Chondrocyte (in vitro differentiated cells): Measurements from ENCODE around the gene MPP3. TPM values are rescaled to one million over a fixed set of nuclear protein-coding genes. Genes with fewer than 3 reads are reported as not detected.
"Not testable (repeated sequence)": the region's sequence is repeated elsewhere in the genome, so short reads cannot be mapped to it uniquely, and the experiment has no call there.

Experiments used
- DNase-seq: peaks from one replicate; pipeline ENCODE4 v3.0.0; 2021; ENCODE audit warnings: mixed read lengths, low spot score
- H3K27ac Mint-ChIP-seq: one replicate; pipeline ENCODE4 v1.8.0; 2021; ENCODE audit warnings: mild to moderate bottlenecking, moderate library complexity, mixed read lengths; ENCODE audit not compliant: unreplicated experiment
- H3K27me3 Mint-ChIP-seq: 2 replicates; pipeline ENCODE4 v1.8.0; 2021; ENCODE audit warnings: low read depth, mixed read lengths
- H3K36me3 Mint-ChIP-seq: 2 replicates; pipeline ENCODE4 v1.8.0; 2021; ENCODE audit warnings: low read depth, mixed read lengths
- H3K4me1 Mint-ChIP-seq: 2 replicates; pipeline ENCODE4 v1.8.0; 2021; ENCODE audit warnings: low read depth, mild to moderate bottlenecking, mixed read lengths
- H3K4me3 Mint-ChIP-seq: one replicate; pipeline ENCODE4 v1.8.0; 2021; ENCODE audit warnings: mild to moderate bottlenecking, moderate library complexity, mixed read lengths; ENCODE audit not compliant: unreplicated experiment
- H3K9me3 Mint-ChIP-seq: 2 replicates; pipeline ENCODE4 v1.8.0; 2021; ENCODE audit warnings: low read depth, mixed read lengths
- total RNA-seq: library from RNA; stranded (reverse); gene quantifications from 3 replicates; pipeline ENCODE4 v1.2.1, GENCODE V29; 2021
- TF ChIP-seq, protein P1 (sequence below): fragments of 200-600 bp; sonication (generic); IDR thresholded peaks from 2 replicates; pipeline ENCODE4 v1.5.0; 2021; ENCODE audit warnings: antibody characterized with exemption, mild to moderate bottlenecking, moderate library complexity

Gene MPP3
- total RNA-seq, 1 donor from 2014 or later: 14.4 TPM

DNA sequence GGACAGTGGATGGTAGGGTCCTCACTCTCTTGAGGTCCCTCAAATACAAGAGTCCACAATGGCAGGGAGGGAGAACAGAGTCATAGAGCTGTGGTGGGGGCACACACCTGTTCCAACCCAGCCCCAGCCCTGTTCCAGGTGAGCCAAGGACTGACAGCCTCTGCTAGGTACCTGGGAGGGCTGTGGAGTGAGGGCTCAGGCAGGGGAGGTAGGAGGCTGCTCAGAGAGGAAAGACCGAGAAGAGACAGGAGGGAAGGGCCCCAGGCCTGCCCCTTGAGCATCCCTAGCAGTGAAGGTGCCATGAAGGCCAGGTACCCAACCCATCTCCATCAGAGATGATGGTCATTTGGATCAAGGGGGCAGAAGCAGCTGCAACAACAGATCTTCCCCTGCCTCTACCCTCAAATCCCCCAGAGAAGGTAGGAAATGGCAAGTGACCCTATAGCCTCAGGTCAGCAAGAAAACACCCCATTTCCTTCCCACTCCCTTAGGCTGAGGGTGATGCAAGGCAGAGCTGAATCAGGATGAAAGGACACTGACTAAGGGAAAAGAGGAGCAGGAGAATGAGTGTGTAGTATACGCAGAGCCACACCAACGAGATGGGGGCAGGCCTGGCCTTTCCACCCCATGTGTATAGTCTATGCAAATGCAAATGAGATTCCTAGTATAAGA lies 42.7 kb upstream of the MPP3 start:
- Mint-ChIP-seq H3K9me3 (no peaks in the 10 kb centered on the region), H3K4me1 (peaks cover 3% of the 10 kb centered on the region), H3K4me3 (no peak overlapping the region), H3K36me3 (no peaks in the 10 kb centered on the region), H3K27ac (no peak overlapping the region), H3K27me3 (peaks cover 8% of the 10 kb centered on the region)
- TF ChIP-seq, protein P1, sequence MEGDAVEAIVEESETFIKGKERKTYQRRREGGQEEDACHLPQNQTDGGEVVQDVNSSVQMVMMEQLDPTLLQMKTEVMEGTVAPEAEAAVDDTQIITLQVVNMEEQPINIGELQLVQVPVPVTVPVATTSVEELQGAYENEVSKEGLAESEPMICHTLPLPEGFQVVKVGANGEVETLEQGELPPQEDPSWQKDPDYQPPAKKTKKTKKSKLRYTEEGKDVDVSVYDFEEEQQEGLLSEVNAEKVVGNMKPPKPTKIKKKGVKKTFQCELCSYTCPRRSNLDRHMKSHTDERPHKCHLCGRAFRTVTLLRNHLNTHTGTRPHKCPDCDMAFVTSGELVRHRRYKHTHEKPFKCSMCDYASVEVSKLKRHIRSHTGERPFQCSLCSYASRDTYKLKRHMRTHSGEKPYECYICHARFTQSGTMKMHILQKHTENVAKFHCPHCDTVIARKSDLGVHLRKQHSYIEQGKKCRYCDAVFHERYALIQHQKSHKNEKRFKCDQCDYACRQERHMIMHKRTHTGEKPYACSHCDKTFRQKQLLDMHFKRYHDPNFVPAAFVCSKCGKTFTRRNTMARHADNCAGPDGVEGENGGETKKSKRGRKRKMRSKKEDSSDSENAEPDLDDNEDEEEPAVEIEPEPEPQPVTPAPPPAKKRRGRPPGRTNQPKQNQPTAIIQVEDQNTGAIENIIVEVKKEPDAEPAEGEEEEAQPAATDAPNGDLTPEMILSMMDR: no peak
- no peak for DNase-seq

DNA sequence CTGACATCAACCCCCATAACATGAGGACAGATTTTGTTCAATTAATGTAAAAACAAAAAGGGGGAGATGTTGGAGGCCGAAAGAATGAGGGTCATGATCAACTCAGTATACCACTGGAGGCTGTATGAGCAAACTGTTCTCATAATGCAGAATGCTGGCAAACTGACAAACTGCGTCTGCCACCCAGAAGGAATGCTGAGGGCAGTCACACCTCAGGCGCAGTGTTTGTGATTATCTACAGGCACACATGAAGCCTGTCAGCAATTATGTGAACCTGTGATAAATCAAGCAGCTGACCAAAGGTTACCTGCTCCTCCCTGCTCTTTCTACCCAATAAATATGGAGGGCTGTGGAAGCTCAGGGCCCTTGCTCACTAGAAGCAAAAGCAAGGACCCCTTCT lies 41.3 kb upstream of the MPP3 start:
- H3K4me3 Mint-ChIP-seq: no peak overlapping the region
- H3K36me3 Mint-ChIP-seq: no peaks in the 10 kb centered on the region
- peaks cover 14% of the 10 kb centered on the region for H3K27me3 Mint-ChIP-seq
- peaks cover 3% of the 10 kb centered on the region for H3K4me1 Mint-ChIP-seq
- H3K9me3 Mint-ChIP-seq: no peaks in the 10 kb centered on the region
- TF ChIP-seq, protein P1: no peak
- DNase-seq: no peak
- no peak overlapping the region for H3K27ac Mint-ChIP-seq

DNA sequence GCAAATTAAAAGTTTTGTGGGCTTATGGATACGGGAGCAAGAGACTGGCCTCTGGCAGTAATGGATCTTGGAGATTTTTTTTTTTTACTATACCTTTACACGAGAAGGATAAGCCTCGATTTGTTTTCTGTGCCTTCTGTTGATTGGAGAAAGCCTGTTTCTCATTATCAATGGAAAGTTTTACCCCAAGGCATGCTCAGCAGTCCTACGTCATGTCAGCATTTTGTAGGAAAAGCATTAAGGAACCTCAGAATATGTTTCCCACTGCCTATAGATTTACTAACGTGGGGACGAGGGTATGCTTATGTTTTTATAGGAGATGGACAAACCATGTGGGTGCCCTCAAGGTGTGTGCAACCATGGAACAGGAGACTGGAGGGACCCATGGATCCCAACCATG lies 40.9 kb upstream of the MPP3 start:
- peaks cover 14% of the 10 kb centered on the region for H3K27me3 Mint-ChIP-seq
- H3K9me3 Mint-ChIP-seq: no peaks in the 10 kb centered on the region
- no peak for DNase-seq
- no peak overlapping the region for H3K27ac Mint-ChIP-seq
- TF ChIP-seq, protein P1: no peak
- peaks cover 2% of the 10 kb centered on the region for H3K4me1 Mint-ChIP-seq
- no peak overlapping the region for H3K4me3 Mint-ChIP-seq
- H3K36me3 Mint-ChIP-seq: no peaks in the 10 kb centered on the region

DNA sequence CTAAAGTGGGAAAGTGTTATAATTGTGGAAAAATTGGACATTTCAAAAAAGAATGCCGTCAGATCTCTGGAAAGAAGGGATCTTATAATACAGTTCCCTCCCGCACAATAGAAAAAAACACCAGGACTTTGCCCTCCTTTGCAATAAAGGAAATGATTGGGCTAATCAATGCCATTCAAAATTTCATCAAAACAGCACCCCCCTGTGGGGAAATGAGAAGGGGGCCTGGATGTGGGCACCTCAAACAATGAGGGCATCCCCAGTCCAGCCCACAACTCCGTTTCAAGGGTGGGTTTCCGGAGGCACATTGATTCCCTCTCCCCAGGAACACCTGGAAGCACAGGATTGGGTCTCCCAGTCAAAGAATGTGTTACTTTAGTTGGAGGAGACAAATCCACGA lies 40.1 kb upstream of the MPP3 start:
- Mint-ChIP-seq H3K27me3 (peaks cover 17% of the 10 kb centered on the region), H3K4me1 (no peaks in the 10 kb centered on the region), H3K27ac (no peak overlapping the region), H3K36me3 (no peaks in the 10 kb centered on the region), H3K4me3 (no peak overlapping the region), H3K9me3 (peaks cover 2% of the 10 kb centered on the region)
- TF ChIP-seq, protein P1: peak; percentile 26
- DNase-seq: no peak

DNA sequence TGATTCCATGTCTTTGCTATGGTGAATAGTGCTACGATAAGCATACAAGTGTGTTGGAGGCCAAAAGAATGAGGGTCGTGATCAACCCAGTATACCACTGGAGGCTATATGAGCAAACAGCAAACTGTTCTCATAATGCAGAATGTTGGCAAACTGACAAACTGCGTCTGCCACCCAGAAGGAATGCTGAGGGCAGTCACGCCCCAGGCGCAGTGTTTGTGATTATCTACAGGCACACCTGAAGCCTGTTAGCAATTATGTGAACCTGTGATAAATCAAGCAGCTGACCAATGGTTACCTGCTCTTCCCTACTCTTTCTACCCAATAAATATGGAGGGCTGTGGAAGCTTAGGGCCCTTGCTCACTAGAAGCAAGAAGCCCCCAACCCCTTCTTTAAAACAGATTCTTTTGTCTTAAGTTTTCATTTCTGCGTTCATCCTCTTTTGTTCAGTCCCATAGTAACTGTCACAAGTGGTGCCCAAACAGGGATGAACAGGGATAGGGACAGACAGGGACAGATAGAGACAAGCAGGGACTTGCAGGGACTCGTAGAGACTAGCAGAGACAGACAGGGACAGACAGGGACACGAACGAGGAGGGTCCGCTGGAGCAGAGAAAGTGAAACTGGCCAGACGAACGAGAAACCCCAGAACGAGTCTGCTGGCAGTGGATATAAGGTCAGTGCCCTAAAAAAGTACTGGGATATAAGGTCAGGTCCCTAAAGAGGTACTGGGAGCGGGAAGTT lies 39.2 kb upstream of the MPP3 start:
- Mint-ChIP-seq H3K27ac (no peak overlapping the region), H3K9me3 (peaks cover 2% of the 10 kb centered on the region), H3K4me3 (no peak overlapping the region), H3K4me1 (no peaks in the 10 kb centered on the region), H3K36me3 (no peaks in the 10 kb centered on the region), H3K27me3 (peaks cover 25% of the 10 kb centered on the region)
- DNase-seq: no peak
- TF ChIP-seq, protein P1: no peak

DNA sequence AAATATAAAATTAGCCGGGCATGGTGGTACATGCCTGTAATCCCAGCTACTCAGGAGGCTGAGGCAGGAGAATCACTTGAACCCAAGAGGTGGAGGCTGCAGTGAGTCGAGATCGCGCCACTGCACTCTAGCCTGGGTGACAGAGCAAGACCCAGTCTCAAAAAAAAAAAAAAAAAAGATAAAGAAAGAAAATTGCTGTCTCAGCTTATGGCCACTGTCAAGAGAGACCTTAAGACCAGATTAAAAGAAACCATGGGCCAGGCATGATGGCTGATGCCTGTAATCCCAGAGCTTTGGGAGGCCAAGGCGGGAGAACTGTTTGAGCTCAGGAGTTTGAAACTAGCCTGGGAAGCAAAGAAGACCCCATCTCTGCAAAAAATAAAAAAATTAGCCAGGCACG lies 36.1 kb upstream of the MPP3 start:
- not testable (repeated sequence) for H3K4me1 Mint-ChIP-seq, H3K27ac Mint-ChIP-seq, H3K36me3 Mint-ChIP-seq, H3K4me3 Mint-ChIP-seq, H3K9me3 Mint-ChIP-seq, DNase-seq
- H3K27me3 Mint-ChIP-seq: peaks cover 27% of the 10 kb centered on the region
